HG03196 (cell line): Measurements from ENCODE around the gene SMOC2.

Experiments used
- ATAC-seq: cut with Tn5 transposase; IDR thresholded peaks from one replicate; pipeline ENCODE4 v1.9.1; 2021; ENCODE audit not compliant: unreplicated experiment

The SMOC2 gene

GRCh38 chr6:168415098-168415992, 25.6 kb upstream of the SMOC2 start:
- ATAC-seq, result no peak

GRCh38 chr6:168415993-168416530, 24.9 kb upstream of the SMOC2 start:
- ATAC-seq, result no peak

GRCh38 chr6:168416531-168416930, 24.5 kb upstream of the SMOC2 start:
- no peak for ATAC-seq

- ATAC-seq, result no peak
These were observed 23.8 kb upstream of the SMOC2 start for GRCh38 chr6:168417191-168417590.

GRCh38 chr6:168417679-168418557, 23.1 kb upstream of the SMOC2 start:
- ATAC-seq, result no peak

GRCh38 chr6:168418711-168419121, 22.3 kb upstream of the SMOC2 start:
- no peak for ATAC-seq

- ATAC-seq, result no peak
These were observed 21.4 kb upstream of the SMOC2 start for GRCh38 chr6:168419569-168419968.

GRCh38 chr6:168420084-168420483, 20.9 kb upstream of the SMOC2 start:
- ATAC-seq, result no peak

- ATAC-seq, result no peak
These were observed 20.3 kb upstream of the SMOC2 start for GRCh38 chr6:168420706-168421105.

GRCh38 chr6:168427184-168427583, 13.8 kb upstream of the SMOC2 start:
- ATAC-seq, result no peak

GRCh38 chr6:168428052-168428826, 12.7 kb upstream of the SMOC2 start:
- no peak for ATAC-seq

GRCh38 chr6:168428863-168429262, 12.1 kb upstream of the SMOC2 start:
- no peak for ATAC-seq

GRCh38 chr6:168432196-168432595, 8.8 kb upstream of the SMOC2 start:
- no peak for ATAC-seq

- no peak for ATAC-seq
These were observed 7.1 kb upstream of the SMOC2 start for GRCh38 chr6:168433898-168434297.

- ATAC-seq, result no peak
These were observed 6.5 kb upstream of the SMOC2 start for GRCh38 chr6:168434505-168434904.

- no peak for ATAC-seq
These were observed 3.2 kb upstream of the SMOC2 start for GRCh38 chr6:168437751-168438150.

- no peak for ATAC-seq
These were observed 2.0 kb upstream of the SMOC2 start for GRCh38 chr6:168438783-168439520.

GRCh38 chr6:168439794-168440450, 1.1 kb upstream of the SMOC2 start:
- ATAC-seq, result no peak
